ENCODE results near the gene INIP. TPM values are rescaled to one million over a fixed set of nuclear protein-coding genes. Genes with fewer than 3 reads are reported as not detected.

INIP gene
- total RNA-seq, 4 donors from 2014 or later: 15.0 to 24.0 (median 21.3) TPM

GRCh38 chr9:112647596-112647995, 70.3 kb downstream of the INIP start:
- Histone ChIP-seq H3K9me3 (peaks cover 0 to 5% (median 0%) of the 10 kb centered on the region in 4 donors), H3K27ac (no peak overlapping the region), H3K27me3 (no peaks in the 10 kb centered on the region), H3K4me3 (no peak overlapping the region), H3K4me1 (no peaks in the 10 kb centered on the region), H3K36me3 (no peaks in the 10 kb centered on the region)
- TF ChIP-seq POLR2A (IDR thresholded peaks at IDR 0.05) (no peak), CTCF (IDR thresholded peaks at IDR 0.05) (no peak)
- no peak for DNase-seq

- no peaks in the 10 kb centered on the region for H3K27me3 ChIP-seq
These were observed 75.8 kb downstream of the INIP start for GRCh38 chr9:112642126-112642525.

DNA sequence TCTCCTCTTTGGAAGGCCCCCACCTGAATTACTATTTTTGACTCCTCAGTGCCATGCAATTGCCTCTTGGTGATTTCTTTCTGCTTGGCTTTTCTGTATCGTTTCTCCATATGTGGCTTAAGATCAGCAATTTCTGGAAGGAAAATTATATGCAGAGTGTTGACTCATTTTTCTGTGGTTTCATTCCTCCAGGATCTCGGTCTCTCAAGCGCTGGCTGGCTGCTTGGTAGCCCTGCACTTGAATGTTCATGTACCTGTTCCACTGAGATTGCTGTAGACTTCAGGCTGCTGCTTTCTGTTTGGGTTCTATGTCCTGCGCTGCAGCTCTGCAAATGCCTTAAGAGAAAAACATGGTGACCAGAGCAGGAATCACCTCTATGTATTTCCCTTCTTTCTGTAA, 77.6 kb downstream of the INIP start:
- Histone ChIP-seq H3K27ac (no peak overlapping the region), H3K4me3 (no peak overlapping the region), H3K9me3 (no peaks in the 10 kb centered on the region), H3K27me3 (no peaks in the 10 kb centered on the region), H3K36me3 (no peaks in the 10 kb centered on the region), H3K4me1 (no peaks in the 10 kb centered on the region)
- no peak for DNase-seq
- TF ChIP-seq CTCF (IDR thresholded peaks at IDR 0.05): no peak
- no peak for TF ChIP-seq POLR2A (IDR thresholded peaks at IDR 0.05)

More at GRCh38 chr9:112642126-112642525, 75.8 kb downstream of the INIP start:
- Histone ChIP-seq H3K27ac (no peak overlapping the region), H3K4me3 (no peak overlapping the region), H3K9me3 (no peaks in the 10 kb centered on the region), H3K4me1 (no peaks in the 10 kb centered on the region), H3K36me3 (no peaks in the 10 kb centered on the region)
- DNase-seq: no peak
- TF ChIP-seq CTCF (IDR thresholded peaks at IDR 0.05) (no peak), POLR2A (IDR thresholded peaks at IDR 0.05) (no peak)

Other genes starting within 250 kb of the INIP start
- 10 to 100 TPM; 13.1 to 17.2 (median 16.7) TPM for gene KIAA1958, start 231.3 kb downstream of the INIP start, total RNA-seq
- gene SNX30, start 32.6 kb upstream of the INIP start, total RNA-seq: 10 to 100 TPM; 18.2 to 46.4 (median 26.2) TPM
- not detected for gene SLC46A2, start 172.8 kb upstream of the INIP start, total RNA-seq